Activated naive CD4-positive, alpha-beta T cell treated with anti-CD3 and anti-CD28 coated beads, Interleukin-2, amount 50 U/mL, for 24 hours (primary cell): ENCODE results near the gene HLX.

Experiments used
- H3K27ac Mint-ChIP-seq: one replicate; pipeline ENCODE4 v1.8.0; 2021; ENCODE audit warnings: mild to moderate bottlenecking, mixed read lengths
- H3K27me3 Mint-ChIP-seq: one replicate; pipeline ENCODE4 v1.8.0; 2021; ENCODE audit warnings: mixed read lengths
- H3K36me3 Mint-ChIP-seq: one replicate; pipeline ENCODE4 v1.8.0; 2021; ENCODE audit warnings: mixed read lengths
- H3K4me1 Mint-ChIP-seq: one replicate; pipeline ENCODE4 v1.8.0; 2021; ENCODE audit warnings: mixed read lengths
- H3K4me3 Mint-ChIP-seq: one replicate; pipeline ENCODE4 v1.8.0; 2021; ENCODE audit warnings: mild to moderate bottlenecking, mixed read lengths
- H3K9me3 Mint-ChIP-seq: one replicate; pipeline ENCODE4 v1.8.0; 2021; ENCODE audit warnings: mixed read lengths

The HLX gene

DNA sequence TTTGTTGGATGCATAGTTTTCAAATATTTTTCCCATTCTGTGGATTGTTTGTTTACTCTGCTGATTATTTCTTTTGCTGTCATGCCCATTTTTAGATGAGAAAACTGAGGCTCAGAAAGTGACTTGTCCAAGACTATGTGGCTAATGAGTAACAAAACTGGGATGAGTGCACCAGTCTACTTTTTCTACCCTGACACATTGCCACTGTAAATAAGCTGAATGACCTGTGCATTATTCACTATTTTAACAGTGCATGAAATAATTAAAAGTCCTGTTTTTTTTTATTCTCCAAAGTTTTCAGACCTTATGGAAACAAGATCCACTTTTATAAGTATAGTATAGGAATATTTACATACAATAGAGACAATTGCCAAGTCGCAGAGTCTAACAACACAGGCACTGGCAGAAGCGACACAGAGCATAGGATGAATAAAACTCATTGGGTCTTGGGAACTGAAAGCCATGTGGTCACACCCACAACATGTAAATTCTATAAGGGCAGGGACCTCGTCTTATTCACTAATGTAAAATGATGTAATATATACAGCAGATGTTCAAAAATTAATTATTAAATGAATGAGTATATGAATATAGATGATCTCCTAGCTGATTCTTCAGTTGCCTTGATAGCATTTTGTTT is 45.2 kb downstream of the HLX start:
- no peaks in the 10 kb centered on the region for H3K4me1 Mint-ChIP-seq
- peaks cover 13% of the 10 kb centered on the region for H3K27me3 Mint-ChIP-seq
- no peaks in the 10 kb centered on the region for H3K9me3 Mint-ChIP-seq
- H3K36me3 Mint-ChIP-seq: no peaks in the 10 kb centered on the region
- H3K4me3 Mint-ChIP-seq: no peak overlapping the region
- no peak overlapping the region for H3K27ac Mint-ChIP-seq

DNA sequence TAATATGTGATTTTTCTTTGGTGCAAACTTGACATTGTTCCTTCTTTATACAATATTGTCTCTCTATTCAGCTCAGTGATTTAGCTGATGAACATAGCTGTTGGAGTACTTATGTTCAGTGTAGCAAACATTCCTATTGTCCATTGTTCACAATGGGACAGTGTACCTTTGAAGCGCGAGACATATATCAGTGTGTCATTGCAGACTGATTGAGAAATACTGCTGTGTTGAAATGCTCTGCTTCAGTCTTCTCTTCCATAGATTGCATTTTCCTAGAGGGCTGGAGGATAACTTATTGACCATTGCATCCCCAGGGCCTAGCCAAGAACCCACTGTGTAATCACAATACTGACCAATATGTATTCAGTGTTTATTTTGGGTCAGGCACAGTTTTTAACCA is 46.5 kb downstream of the HLX start:
- Mint-ChIP-seq H3K9me3 (no peaks in the 10 kb centered on the region), H3K36me3 (no peaks in the 10 kb centered on the region), H3K4me1 (no peaks in the 10 kb centered on the region), H3K27ac (no peak overlapping the region), H3K27me3 (peaks cover 10% of the 10 kb centered on the region), H3K4me3 (no peak overlapping the region)

DNA sequence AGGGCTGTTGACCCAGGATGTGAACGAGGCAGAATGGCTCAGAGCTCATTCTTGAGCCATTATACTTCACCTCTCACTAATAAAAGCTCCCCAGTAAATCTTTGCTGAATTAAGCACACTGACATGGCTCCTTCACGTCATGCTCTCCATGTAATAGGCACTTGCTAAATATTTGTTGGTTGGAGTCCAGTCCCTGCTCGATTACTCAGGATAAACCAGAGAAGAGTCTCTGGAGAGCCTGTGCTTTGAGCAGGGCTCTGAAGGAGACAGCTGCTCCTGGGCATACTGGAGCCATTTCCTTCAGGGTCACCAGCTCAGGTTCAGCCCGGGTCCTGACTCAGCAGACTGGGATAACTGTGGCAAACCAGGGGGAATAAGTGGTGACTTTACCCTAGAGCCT is 46.9 kb downstream of the HLX start:
- Mint-ChIP-seq H3K4me3 (no peak overlapping the region), H3K27me3 (peaks cover 10% of the 10 kb centered on the region), H3K9me3 (no peaks in the 10 kb centered on the region), H3K36me3 (no peaks in the 10 kb centered on the region), H3K27ac (no peak overlapping the region), H3K4me1 (no peaks in the 10 kb centered on the region)

DNA sequence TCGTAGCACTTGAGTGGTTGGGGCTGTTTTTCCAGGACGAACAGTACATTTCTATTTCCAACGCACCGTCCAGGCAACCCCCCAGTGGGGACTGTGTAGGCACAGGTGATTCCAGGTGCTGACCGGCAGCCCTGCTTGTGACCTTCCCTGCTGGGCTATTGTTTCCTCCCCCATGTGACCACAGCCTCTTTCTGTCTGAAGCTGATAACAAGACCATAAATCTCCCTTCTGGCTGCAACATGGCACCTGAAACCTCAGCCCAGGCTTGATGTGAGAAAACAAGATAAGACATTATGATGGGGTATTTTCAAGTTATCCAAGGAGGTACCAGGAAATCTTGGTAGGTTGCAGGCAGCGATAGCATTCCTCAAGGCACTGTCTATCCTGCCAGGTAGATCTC is 48.2 kb downstream of the HLX start:
- Mint-ChIP-seq H3K4me3 (no peak overlapping the region), H3K4me1 (no peaks in the 10 kb centered on the region), H3K27ac (no peak overlapping the region), H3K27me3 (peaks cover 8% of the 10 kb centered on the region), H3K9me3 (no peaks in the 10 kb centered on the region), H3K36me3 (no peaks in the 10 kb centered on the region)

DNA sequence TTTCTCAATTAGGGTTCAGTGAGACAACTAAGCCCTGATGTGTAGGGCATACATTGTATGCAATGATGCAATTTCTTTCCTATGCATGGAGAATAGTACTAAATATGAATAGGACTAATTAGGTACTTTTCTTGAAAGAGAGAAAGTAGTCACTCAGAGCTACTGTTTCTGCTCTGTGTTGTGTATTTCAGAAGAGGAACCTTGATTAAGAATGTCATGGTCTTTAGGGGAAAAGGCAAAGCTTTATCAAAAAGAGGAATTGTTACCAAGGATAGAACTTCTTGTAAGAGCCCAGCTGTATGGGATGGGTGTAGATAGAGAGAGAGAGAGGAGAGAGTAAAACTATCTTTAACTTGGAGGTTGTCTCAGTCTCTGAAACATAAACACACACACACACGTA is 49.1 kb downstream of the HLX start:
- Mint-ChIP-seq H3K4me1 (no peaks in the 10 kb centered on the region), H3K27me3 (peaks cover 8% of the 10 kb centered on the region), H3K4me3 (no peak overlapping the region), H3K9me3 (no peaks in the 10 kb centered on the region), H3K27ac (no peak overlapping the region), H3K36me3 (no peaks in the 10 kb centered on the region)

DNA sequence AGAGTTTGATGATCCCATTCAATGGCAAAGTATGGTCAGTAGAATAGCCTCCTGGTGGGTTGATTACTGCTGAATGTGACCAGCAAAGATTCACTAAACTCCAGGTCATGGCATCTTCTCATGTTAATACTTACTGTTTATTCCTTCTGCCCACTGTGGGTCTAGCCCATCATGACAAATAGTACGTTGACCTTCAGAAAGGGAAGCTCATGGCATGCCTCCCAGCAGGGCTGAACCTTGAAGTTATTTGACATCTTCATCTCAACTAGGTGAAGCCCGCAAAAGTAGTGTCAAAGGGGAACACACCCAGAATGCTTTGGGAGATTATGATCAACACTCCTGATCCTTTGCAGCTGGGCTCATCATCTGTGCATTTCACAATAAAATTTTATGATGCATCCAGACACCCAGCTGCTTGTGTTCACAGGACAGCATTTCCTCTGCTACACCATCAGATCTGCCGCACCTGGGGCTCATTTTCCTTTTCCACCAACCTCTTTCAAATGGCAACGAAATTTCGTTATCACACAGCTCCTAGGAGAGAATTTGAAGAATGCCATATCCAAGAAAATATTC is 49.6 kb downstream of the HLX start:
- Mint-ChIP-seq H3K27me3 (peaks cover 6% of the 10 kb centered on the region), H3K9me3 (no peaks in the 10 kb centered on the region), H3K36me3 (no peaks in the 10 kb centered on the region), H3K27ac (no peak overlapping the region), H3K4me3 (no peak overlapping the region), H3K4me1 (no peaks in the 10 kb centered on the region)

DNA sequence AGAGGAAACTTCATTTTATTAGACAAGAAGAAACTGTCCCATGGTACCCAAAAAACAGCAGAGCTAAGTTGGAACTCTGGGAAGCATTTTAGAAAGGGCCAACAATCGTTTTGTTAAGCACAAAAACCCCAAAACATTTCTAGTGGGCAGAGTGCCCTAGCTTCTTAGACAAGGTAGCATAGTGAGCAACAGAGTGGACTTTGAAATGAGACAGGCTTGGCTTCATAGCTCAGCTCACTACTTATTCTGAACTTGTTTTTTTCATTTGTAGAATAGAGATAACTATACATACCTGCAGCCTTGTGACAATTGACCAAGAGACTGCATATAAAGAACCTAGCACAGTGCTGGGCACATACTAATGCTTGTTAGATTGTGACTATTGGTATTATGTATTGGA is 50.1 kb downstream of the HLX start:
- Mint-ChIP-seq H3K27ac (no peak overlapping the region), H3K36me3 (no peaks in the 10 kb centered on the region), H3K4me3 (no peak overlapping the region), H3K4me1 (no peaks in the 10 kb centered on the region), H3K27me3 (peaks cover 5% of the 10 kb centered on the region), H3K9me3 (no peaks in the 10 kb centered on the region)
